ENCODE data around the gene MXD4.

The MXD4 gene

DNA sequence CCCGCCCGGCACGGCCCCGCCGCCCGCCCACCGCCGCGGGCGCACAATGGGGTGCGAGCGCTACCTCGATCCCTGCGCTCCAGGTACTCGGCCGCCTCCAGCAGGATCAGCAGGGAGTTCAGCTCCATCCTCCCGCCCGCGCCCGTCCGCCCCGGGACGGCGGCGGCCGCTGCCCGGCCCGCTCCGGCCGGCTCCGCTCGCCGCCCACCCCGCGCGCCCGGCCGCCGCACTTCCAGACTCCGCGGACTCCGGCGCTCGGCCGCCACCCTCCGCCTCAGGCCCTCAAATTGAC lies at the start of gene MXD4:
Gene MXD4, minus strand, starts transcription at position 257 of the 292 bp plus-strand sequence. Its CDS starts 129 bp downstream, at position 128.
- H3K27ac ChIP-seq = peak within 1 kb of the TSS; percentile 91

DNA sequence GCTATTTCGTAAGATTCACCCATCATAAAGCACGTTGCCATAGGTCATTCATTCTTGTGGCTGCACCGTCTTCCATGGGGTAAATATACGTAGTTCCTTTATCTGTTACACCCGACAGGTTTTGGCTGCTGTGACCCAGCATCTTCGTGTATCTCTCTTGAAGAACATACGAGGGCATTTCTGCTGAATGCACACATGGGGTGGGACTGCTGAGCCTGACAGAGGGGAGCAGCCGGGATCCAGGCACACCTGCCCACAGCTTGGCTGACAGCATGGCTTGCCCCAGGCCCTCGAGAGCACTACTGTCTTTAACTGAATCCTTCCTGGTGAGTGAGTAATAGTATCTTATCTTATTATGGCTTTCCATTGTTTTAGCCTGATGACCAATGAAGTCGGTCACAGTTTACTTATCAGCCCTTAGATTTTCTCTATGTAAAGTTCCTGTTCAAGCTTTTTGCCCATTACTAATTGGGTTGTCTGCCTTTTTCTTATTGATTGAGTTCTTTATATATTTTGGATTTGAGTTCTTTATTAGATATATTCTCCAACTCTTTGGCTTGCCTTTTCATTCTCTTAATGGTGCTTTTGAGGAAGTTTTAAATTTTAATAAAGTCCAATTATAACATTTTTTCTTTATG lies 45.0 kb upstream of the MXD4 start:
- TF ChIP-seq CTCF (conservative IDR thresholded peaks at IDR 0.05) = no peak
- no peak overlapping the region for H3K27ac ChIP-seq

More for the DNA sequence above, at the start of gene MXD4:
- no peak for TF ChIP-seq CTCF (conservative IDR thresholded peaks at IDR 0.05)

DNA sequence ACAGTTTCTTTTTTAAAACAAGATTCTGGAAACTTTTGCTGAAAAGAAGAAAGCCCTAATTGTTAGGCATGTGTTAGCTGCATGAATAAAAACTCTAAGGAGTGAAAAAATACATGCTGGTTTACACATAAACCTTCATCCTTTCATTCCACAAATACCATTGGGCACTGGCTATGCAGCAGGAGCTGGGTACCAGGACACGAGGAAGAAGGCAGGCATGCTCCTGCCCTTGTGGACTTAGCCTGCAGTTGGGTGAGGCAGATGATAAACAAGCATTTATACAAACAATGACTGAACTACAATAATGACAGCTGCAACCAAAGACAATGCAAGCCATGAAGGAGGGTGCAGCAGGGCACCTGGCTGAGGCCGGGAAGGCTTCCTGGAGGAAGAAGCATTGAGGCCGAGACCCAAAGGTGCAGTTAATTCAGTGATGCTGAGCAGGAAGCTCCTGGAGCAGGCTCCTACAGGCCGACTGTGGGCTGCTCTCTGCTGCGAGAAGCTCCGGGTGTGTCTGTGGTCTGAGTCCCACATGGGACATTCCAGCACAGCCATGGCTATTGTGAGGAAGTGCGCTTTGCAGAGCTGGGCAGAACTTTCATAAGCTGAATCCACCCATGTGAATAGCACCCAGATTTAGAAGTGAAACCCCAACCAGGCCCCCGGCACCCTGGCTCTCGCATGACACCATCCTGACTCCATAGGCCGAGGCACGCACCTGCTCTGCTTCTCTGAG lies 44.0 kb upstream of the MXD4 start:
- TF ChIP-seq CTCF (conservative IDR thresholded peaks at IDR 0.05) = no peak
- no peak overlapping the region for H3K27ac ChIP-seq

GRCh38 chr4:2304877-2305561 lies 43.1 kb upstream of the MXD4 start:
- H3K27ac ChIP-seq = no peak overlapping the region
- TF ChIP-seq CTCF (conservative IDR thresholded peaks at IDR 0.05) = no peak

GRCh38 chr4:2304321-2304876 lies 42.5 kb upstream of the MXD4 start:
- TF ChIP-seq CTCF (conservative IDR thresholded peaks at IDR 0.05) = no peak
- peak overlapping the region; percentile 21; the same call in 1 of the 2 replicates for H3K27ac ChIP-seq

DNA sequence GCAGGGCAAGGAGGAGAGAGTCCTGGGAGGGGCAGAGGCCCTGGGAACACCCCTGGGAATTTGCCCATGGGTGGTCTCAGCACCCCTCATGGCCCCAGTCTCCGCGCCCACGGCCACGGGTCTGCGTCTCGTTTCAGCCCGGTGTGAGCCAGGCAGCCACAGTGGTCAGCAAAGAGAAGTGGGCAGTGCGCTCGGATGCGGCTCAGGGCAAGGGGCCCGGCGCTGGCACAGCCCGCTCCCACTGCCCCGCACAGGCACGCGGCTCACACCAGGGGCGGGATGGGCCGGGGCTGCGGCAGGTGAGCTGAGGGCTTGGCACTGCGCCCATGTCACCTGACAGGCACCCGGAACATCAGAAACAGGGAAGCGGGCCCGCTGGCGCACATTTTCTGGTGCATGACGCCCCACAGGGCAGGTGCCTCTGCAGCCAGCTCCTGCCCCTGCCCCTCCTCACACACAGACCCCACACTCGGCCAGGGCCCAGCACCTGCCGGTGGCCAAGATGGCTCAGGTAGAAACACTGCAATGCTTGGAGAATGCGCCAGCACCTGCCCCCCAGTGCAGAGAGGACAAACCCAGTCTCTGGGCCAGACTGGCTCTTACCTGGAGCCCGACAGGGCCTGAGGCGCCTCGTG lies 41.9 kb upstream of the MXD4 start:
- TF ChIP-seq CTCF (conservative IDR thresholded peaks at IDR 0.05) = no peak
- peak overlapping the region; percentile 21; the same call in 1 of the 2 replicates for H3K27ac ChIP-seq

Measured in VCaP (cell line).